Astrocyte of the cerebellum (primary cell): Measurements from ENCODE around the gene SPATA19.

Experiments used
- DNase-seq: peaks from one replicate; pipeline ENCODE4 v3.0.0-alpha.2; 2011; ENCODE audit warnings: low read depth
- H3K4me3 ChIP-seq: 2 replicates; pipeline ENCODE4 v1.5.1; 2011; ENCODE audit warnings: mild to moderate bottlenecking, low read depth, low read length, moderate library complexity
- CTCF ChIP-seq: IDR thresholded peaks from 2 replicates; pipeline ENCODE4 v1.5.1; 2012; ENCODE audit warnings: low read length, low read depth, moderate library complexity, mild to moderate bottlenecking; ENCODE audit errors: missing control alignments
- in situ Hi-C: cut with HindIII; loops from 2 replicates; pipeline ENCODE4 v1.10.0; 2017; ENCODE audit warnings: low sequenced_read_pairs

Gene SPATA19

GRCh38 chr11:133845413-133845812 is at the start of gene SPATA19:
SPATA19 (minus strand) TSS chr11:133845513; CDS start chr11:133845446, 67 bp downstream.
- no peak within 1 kb of the TSS for H3K4me3 ChIP-seq
- no peak for DNase-seq
- TF ChIP-seq CTCF, result no peak
- in situ Hi-C loops, result no loop called here

- DNase-seq, result no peak
- TF ChIP-seq CTCF, result no peak
- in situ Hi-C loops, result no loop called here
- H3K4me3 ChIP-seq, result no peak overlapping the region
Measured at GRCh38 chr11:133895061-133895479, 49.8 kb upstream of the SPATA19 start.

GRCh38 chr11:133893381-133893780 is 48.1 kb upstream of the SPATA19 start:
- no peak overlapping the region for H3K4me3 ChIP-seq
- in situ Hi-C loops, result no loop called here
- DNase-seq, result no peak
- no peak for TF ChIP-seq CTCF

- no peak overlapping the region for H3K4me3 ChIP-seq
- DNase-seq, result no peak
- TF ChIP-seq CTCF, result no peak
- in situ Hi-C loops, result no loop called here
Measured at GRCh38 chr11:133892584-133893380, 47.5 kb upstream of the SPATA19 start.

- DNase-seq, result no peak
- no peak overlapping the region for H3K4me3 ChIP-seq
- no peak for TF ChIP-seq CTCF
- in situ Hi-C loops, result no loop called here
Measured at GRCh38 chr11:133892126-133892525, 46.8 kb upstream of the SPATA19 start.

GRCh38 chr11:133889893-133890292 is 44.6 kb upstream of the SPATA19 start:
- DNase-seq, result no peak
- in situ Hi-C loops, result no loop called here
- no peak for TF ChIP-seq CTCF
- H3K4me3 ChIP-seq, result no peak overlapping the region

- DNase-seq, result no peak
- H3K4me3 ChIP-seq, result no peak overlapping the region
- in situ Hi-C loops, result no loop called here
- TF ChIP-seq CTCF, result no peak
Measured at GRCh38 chr11:133889188-133889587, 43.9 kb upstream of the SPATA19 start.
